GM18499 (cell line): ENCODE results near the gene PHC3.
"Not testable (repeated sequence)": the region's sequence is repeated elsewhere in the genome, so short reads cannot be mapped to it uniquely, and the experiment has no call there.

Experiments used
- ATAC-seq: cut with Tn5 transposase; IDR thresholded peaks from one replicate; pipeline ENCODE4 v1.9.1; 2021; ENCODE audit warnings: moderate number of reproducible peaks; ENCODE audit not compliant: insufficient read depth, unreplicated experiment

PHC3 gene

GRCh38 chr3:170180908-170181885 is at the start of gene PHC3:
TSS of gene PHC3 (minus strand) at chr3:170181733. CDS start at chr3:170181715, 18 bp downstream.
- peak; percentile 66 for ATAC-seq

- no peak for ATAC-seq
Measured at GRCh38 chr3:170228093-170228766, 46.7 kb upstream of the PHC3 start.

DNA sequence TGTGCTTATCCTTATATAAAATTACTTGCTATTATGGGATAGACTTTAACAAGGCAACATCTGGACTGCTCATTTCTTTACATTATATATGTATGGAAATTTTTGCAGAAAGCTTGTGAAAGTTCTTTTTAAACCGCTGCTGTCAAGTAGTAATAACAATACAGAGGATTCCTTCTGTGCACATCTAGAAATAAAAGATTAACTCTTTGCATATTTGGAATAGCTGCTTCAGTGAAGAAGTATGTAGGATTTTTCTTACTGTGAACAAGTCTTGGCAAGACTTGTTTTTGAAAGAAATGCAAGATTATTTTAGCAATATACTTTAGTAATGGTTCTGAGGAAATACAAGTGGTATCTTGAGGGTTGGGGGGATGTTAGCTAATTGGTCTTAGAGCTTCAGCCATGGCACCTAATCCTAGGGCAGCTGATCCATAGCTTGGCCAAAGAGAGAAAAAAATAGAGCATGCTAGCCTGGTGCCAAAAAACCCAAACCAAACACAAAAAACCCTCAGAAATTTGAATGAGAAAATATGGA is 45.0 kb upstream of the PHC3 start:
- no peak for ATAC-seq

- ATAC-seq: no peak
Measured at GRCh38 chr3:170225166-170225565, 43.6 kb upstream of the PHC3 start.

DNA sequence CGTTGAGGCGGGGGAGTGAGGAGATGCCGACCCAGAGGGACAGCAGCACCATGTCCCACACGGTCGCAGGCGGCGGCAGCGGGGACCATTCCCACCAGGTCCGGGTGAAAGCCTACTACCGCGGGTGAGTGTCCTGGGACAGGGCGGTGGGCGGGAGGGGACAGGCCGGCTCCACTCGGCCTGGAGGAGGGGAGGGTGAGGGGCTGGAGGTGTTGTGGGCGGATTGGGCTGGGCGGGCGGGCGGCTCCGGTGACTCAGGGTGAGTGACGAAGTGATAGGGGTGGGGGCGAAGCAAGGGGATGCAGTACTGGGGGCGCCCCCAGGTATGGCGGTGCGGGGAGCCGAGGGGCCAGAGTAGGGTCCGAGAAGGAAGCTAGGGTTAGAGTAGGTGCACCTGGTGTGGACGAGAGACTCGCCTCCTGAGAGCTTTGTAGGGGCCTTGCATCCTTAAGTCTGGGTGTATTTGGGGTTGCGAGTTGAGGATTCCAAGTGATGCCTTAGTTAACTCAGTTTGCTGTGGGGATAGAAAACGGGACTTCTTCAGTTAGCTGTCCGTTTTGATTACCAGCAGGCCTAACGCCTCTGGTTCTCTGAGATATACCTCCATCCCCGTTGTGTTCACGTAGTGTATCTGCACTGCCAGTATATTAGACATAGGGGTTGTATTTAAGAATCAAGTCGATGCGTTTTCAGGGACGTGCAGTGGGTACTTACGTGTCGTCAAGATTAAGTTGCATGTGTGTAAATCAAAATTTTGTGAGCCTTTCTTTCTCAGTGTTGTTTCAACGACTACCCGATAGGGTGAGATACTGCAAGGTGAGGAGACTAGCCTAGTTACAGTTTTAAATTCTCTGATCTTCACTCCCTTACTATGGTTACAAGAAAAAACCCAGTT is 41.4 kb upstream of the PHC3 start:
- no peak for ATAC-seq

GRCh38 chr3:170221924-170222646 is 40.6 kb upstream of the PHC3 start, which contains the start of gene PRKCI:
TSS of gene PRKCI (plus strand) at chr3:170222424. CDS start at chr3:170222670, 246 bp downstream.
- peak; percentile 69 for ATAC-seq

- ATAC-seq: no peak
Measured at GRCh38 chr3:170220871-170221270, 39.3 kb upstream of the PHC3 start.

DNA sequence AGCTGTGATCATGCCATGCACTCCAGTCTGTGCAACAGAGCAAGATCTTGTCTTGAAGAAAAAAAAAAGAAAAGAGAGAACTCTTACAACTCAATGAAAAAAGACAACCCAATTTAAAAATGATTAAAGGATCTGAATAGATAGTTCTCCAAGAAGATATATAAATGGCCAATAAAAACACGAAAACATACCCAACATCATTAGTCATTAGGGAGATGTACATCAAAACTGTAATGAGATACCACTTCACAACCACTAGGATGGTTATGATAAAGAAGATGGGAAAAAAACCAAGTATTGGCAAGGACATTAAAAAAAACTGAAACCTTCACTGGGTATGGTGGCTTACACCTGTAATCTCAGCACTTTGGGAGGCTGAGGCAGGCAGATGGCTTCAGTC is 38.3 kb upstream of the PHC3 start:
- ATAC-seq: no peak

- ATAC-seq: no peak
Measured at GRCh38 chr3:170211668-170212067, 30.1 kb upstream of the PHC3 start.

DNA sequence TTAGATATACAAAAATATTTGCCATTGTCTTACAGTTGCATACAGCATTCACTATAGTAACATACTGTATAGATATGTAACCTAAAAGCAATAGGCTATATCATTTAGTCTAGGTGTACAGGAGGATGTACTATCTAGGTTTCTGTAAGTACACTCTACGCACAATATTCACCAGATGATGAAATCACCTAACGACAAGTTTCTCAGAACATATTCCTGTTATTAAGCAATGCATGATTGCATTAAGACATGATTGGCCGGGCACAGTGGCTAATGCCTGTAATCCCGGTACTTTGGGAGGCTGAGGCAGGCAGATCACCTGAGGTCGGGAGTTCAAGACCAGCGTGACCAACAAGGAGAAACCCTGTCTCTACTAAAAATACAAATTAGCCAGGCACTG is 26.2 kb upstream of the PHC3 start:
- ATAC-seq: no peak

DNA sequence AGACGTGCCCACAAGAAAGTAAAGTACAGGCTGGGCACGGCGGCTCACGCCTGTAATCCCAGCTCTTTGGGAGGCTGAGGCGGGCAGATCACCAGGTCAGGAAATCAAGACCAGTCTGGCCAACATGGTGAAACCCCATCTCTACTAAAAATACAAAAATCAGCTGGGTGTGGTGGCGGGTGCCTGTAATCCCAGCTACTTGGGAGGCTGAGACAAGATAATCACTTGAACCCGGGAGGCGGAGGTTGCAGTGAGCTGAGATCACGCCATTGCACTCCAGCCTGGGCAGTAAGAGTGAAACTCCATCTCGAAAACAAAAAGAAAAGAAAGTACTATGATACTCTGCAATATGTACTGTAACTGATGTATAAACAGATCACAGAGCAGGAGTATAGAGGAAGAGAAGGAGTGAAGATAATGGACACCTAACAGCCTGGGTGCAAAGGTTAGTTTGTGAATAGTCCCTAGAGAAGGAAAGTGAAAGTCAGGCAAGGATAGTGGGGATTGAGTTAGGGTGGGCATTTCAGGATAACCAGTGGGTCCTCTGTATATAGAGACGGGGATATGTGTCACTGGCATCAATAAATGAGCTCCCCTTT is 24.7 kb upstream of the PHC3 start:
- not testable (repeated sequence) for ATAC-seq

- ATAC-seq: no peak
Measured at GRCh38 chr3:170205302-170205701, 23.8 kb upstream of the PHC3 start.

DNA sequence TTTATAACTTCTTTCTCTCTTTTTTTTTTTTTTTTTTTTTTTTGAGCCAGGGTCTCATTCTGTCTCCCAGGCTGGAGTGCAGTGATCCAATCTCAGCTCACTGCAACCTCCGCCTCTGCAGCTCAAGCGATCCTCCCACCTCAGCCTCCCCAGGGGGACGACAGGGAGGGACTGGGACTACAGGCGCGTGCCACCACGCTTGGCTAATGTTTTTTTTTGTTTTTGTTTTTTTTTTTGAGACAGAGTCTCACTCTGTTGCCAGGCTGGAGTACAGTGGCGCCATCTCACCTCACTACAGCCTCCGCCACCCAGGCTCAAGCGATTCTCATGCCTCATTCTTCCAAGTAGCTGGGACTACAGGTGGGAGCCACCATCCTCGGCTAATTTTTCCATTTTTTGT is 23.0 kb upstream of the PHC3 start:
- ATAC-seq: no peak

DNA sequence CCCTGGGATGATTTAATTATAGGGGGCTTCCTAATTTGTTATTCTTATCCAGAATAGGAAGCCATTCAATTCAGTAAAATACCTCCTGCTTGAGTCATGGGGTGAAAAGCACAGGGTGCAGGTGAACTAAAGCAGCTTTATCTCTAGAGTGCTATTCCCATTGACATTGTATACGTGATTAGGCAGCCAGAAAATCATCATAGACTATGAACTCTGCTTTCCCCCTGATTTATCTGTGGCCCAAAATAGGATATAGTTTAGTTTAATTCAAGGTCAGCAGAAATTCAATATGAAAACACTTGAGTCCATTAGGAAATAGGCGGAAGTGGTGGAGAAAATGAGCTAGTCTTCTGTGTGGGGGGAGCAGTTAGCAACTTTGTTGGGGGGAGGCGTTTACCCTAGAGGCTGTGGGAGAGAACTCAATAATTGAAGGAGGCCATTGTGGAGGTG is 22.5 kb upstream of the PHC3 start:
- ATAC-seq: no peak

GRCh38 chr3:170203457-170203856 is 21.9 kb upstream of the PHC3 start:
- ATAC-seq: no peak

DNA sequence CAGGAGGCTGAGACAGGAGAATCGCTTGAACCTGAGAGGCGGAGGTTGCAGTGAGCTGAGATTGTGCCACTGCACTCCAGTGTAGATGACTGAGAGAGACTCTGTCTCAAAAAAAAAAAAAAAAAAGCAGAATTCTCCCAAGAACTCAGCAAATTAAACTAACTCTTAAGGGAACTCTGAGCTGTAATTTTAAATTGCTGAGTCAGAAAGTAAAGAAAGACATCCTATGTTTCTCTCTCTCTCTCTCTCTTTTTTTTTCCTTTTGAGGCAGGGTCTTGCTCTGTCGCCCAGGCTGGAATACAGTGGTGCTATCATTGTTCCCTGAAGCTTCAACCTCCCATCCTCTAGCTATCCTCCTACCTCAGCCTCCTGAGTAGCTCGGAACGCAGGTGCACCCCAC is 20.0 kb upstream of the PHC3 start:
- ATAC-seq: no peak

- ATAC-seq: no peak
Measured at GRCh38 chr3:170200987-170201386, 19.5 kb upstream of the PHC3 start.

DNA sequence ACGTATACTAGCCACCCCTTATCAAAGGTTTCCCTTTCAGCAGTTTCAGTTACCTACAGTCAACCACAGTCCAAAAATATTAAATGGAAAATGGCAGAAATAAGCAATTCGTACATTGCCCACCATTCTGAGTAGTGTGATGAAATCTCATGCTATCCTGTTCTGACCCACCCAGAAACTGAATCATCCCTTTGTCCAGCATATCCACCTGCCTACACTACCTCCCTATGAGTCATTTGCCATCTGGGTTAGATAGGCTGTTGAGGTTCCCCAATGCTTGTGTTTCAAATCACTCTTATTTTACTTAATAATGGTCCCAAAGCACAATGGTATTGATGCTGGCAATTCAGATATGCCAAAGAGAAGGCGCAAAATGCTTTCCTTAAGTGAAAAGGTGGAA is 15.3 kb upstream of the PHC3 start:
- ATAC-seq: no peak

GRCh38 chr3:170195759-170196158 is 14.2 kb upstream of the PHC3 start:
- ATAC-seq: not testable (repeated sequence)
